ENCODE data around the gene ANXA4. TPM values are rescaled to one million over a fixed set of nuclear protein-coding genes. Genes with fewer than 3 reads are reported as not detected.

Gene ANXA4
- total and polyA plus RNA-seq, 8 donors: 40.8 to 193 (median 80.8) TPM

DNA sequence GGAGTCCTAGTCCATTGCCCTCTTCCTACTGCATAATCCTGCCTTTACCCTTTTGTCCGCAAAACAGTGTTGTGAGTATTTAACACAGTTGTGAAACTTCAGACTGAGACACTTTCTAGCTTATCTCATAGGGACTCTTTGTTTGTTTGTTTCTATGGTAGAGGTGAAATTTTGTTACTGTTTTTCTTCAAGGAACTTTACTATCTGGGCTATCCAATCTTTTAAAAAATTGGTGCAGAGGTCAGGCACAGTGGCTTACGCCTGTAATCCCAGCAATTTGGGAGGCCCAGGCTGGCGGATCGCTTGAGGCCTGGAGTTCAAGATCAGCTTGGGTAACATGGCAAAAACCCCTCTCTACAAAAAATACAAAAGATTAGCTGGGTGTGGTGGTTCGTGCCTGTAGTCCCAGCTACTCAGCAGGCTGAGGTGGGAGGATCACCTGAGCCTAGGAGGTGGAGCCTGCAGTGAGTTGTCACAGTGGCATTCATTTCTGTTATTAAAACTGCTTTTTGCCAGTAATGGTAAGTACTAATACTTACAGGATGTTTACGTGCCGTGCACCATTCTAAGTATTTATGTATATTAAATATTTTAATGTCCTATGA is 106.4 kb downstream of the ANXA4 start:
- Histone ChIP-seq H3K9me3 (no peaks in the 10 kb centered on the region), H3K4me1 (no peaks in the 10 kb centered on the region), H3K27ac (no peak overlapping the region), H3K27me3 (no peaks in the 10 kb centered on the region), H3K36me3 (peaks cover 26 to 95% (median 91%) of the 10 kb centered on the region in 4 donors), H3K4me3 (no peak overlapping the region)
- whole genome bisulfite sequencing, 5 donors: 85 to 91% (median 87%) methylated on average over 7 of the region's 7 CpGs
- intact Hi-C loops (cut with DNase I; ENCODE audit: low total_unique reads): no loop called here
- peak in 1 of 2 donors; percentile 3 for DNase-seq
- TF ChIP-seq EP300 (IDR thresholded peaks at IDR 0.05): no peak
- no peak for TF ChIP-seq POLR2AphosphoS5 (IDR thresholded peaks at IDR 0.05)
- TF ChIP-seq, protein P1, sequence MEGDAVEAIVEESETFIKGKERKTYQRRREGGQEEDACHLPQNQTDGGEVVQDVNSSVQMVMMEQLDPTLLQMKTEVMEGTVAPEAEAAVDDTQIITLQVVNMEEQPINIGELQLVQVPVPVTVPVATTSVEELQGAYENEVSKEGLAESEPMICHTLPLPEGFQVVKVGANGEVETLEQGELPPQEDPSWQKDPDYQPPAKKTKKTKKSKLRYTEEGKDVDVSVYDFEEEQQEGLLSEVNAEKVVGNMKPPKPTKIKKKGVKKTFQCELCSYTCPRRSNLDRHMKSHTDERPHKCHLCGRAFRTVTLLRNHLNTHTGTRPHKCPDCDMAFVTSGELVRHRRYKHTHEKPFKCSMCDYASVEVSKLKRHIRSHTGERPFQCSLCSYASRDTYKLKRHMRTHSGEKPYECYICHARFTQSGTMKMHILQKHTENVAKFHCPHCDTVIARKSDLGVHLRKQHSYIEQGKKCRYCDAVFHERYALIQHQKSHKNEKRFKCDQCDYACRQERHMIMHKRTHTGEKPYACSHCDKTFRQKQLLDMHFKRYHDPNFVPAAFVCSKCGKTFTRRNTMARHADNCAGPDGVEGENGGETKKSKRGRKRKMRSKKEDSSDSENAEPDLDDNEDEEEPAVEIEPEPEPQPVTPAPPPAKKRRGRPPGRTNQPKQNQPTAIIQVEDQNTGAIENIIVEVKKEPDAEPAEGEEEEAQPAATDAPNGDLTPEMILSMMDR (IDR thresholded peaks at IDR 0.05): no peak
- no peak for TF ChIP-seq POLR2A (IDR thresholded peaks at IDR 0.05)

- H3K27ac ChIP-seq: no peak overlapping the region
- no peaks in the 10 kb centered on the region for H3K27me3 ChIP-seq
- H3K36me3 ChIP-seq: peaks cover 0 to 54% (median 52%) of the 10 kb centered on the region in 4 donors
- no peak for TF ChIP-seq POLR2A (IDR thresholded peaks at IDR 0.05)
- TF ChIP-seq POLR2AphosphoS5 (IDR thresholded peaks at IDR 0.05): no peak
- TF ChIP-seq, protein P1 (IDR thresholded peaks at IDR 0.05): no peak
- no peak for TF ChIP-seq EP300 (IDR thresholded peaks at IDR 0.05)
- no peak for DNase-seq
- 87 to 100% (median 97%) methylated on average over 2 of the region's 2 CpGs for WGBS, 5 donors
- H3K4me1 ChIP-seq: no peaks in the 10 kb centered on the region
- H3K9me3 ChIP-seq: no peaks in the 10 kb centered on the region
- intact Hi-C loops (cut with DNase I; ENCODE audit: low total_unique reads): no loop called here
- H3K4me3 ChIP-seq: no peak overlapping the region
These were observed 116.3 kb downstream of the ANXA4 start for GRCh38 chr2:69858261-69858660.

GRCh38 chr2:69863298-69863697 is 121.4 kb downstream of the ANXA4 start:
- DNase-seq: no peak
- WGBS, 5 donors: 91 to 100% (median 97%) methylated on average over 1 of the region's 1 CpG
- Histone ChIP-seq H3K27ac (no peak overlapping the region), H3K9me3 (no peaks in the 10 kb centered on the region), H3K4me3 (no peak overlapping the region), H3K36me3 (peaks cover 27 to 72% (median 64%) of the 10 kb centered on the region in 4 donors), H3K4me1 (no peaks in the 10 kb centered on the region), H3K27me3 (no peaks in the 10 kb centered on the region)
- intact Hi-C loops (cut with DNase I; ENCODE audit: low total_unique reads): no loop called here
- no peak for TF ChIP-seq POLR2AphosphoS5 (IDR thresholded peaks at IDR 0.05)
- TF ChIP-seq POLR2A (IDR thresholded peaks at IDR 0.05): no peak
- TF ChIP-seq EP300 (IDR thresholded peaks at IDR 0.05): no peak
- TF ChIP-seq, protein P1 (IDR thresholded peaks at IDR 0.05): no peak

Small RNAs within 50 kb of the gene (small RNA-seq; reads per million reads assigned to genes)
- 0 reads per million in 4 donors for gene RPL23AP92

Other genes starting within 250 kb of the ANXA4 start
- gene AAK1, start 98.4 kb upstream of the ANXA4 start, total RNA-seq: 100 to 1,000 TPM in 2 of 5 donors, 10 to 100 TPM in 3; 32.4 to 115 (median 74.7) TPM
- 10 to 100 TPM; 12.9 to 78.2 (median 18.0) TPM for gene AAK1, start 98.4 kb upstream of the ANXA4 start, polyA plus RNA-seq
- gene GMCL1, start 87.5 kb downstream of the ANXA4 start, total RNA-seq: 10 to 100 TPM in 2 of 5 donors, 1 to 10 TPM in 3; 1.2 to 23.1 (median 4.9) TPM
- gene GMCL1, start 87.5 kb downstream of the ANXA4 start, polyA plus RNA-seq: 1 to 10 TPM; 4.7 to 7.9 (median 7.0) TPM
- gene SNRNP27, start 151.8 kb downstream of the ANXA4 start, total RNA-seq: 10 to 100 TPM in 4 of 5 donors, 1 to 10 TPM in 1; 5.8 to 70.6 (median 58.2) TPM
- gene SNRNP27, start 151.8 kb downstream of the ANXA4 start, polyA plus RNA-seq: 10 to 100 TPM; 21.1 to 51.1 (median 42.8) TPM
- 10 to 100 TPM in 4 of 5 donors, 1 to 10 TPM in 1; 8.1 to 40.2 (median 26.8) TPM for gene MXD1, start 173.0 kb downstream of the ANXA4 start, total RNA-seq
- 10 to 100 TPM in 1 of 3 donors, 1 to 10 TPM in 2; 9.1 to 16.3 (median 9.3) TPM for gene MXD1, start 173.0 kb downstream of the ANXA4 start, polyA plus RNA-seq
- gene ASPRV1, start 219.5 kb downstream of the ANXA4 start, total RNA-seq: 1 to 10 TPM in 3 of 5 donors, not detected in 2; 2.0 to 6.4 (median 3.5) TPM
- under 1 TPM; 0.44 to 0.90 (median 0.46) TPM for gene ASPRV1, start 219.5 kb downstream of the ANXA4 start, polyA plus RNA-seq